ENCODE results near the gene GPRC5D. TPM values are rescaled to one million over a fixed set of nuclear protein-coding genes. Genes with fewer than 3 reads are reported as not detected.

The GPRC5D gene
- total RNA-seq, 4 donors from 2014 or later, result 1.3 TPM; not detected in 3

GRCh38 chr12:12912711-12913110, 39.3 kb downstream of the GPRC5D start:
- peaks cover 0 to 41% (median 4%) of the 10 kb centered on the region in 4 donors for H3K4me1 ChIP-seq
- no peak overlapping the region for H3K27ac ChIP-seq
- no peaks in the 10 kb centered on the region for H3K27me3 ChIP-seq
- no peaks in the 10 kb centered on the region for H3K9me3 ChIP-seq
- peaks cover 0 to 7% (median 0%) of the 10 kb centered on the region in 3 donors for H3K36me3 ChIP-seq
- DNase-seq, result no peak
- no peak overlapping the region for H3K4me3 ChIP-seq
- TF ChIP-seq POLR2A (IDR thresholded peaks at IDR 0.05), result no peak
- no peak for TF ChIP-seq CTCF (IDR thresholded peaks at IDR 0.05)

- Histone ChIP-seq H3K27me3 (no peaks in the 10 kb centered on the region), H3K9me3 (no peaks in the 10 kb centered on the region), H3K36me3 (peaks cover 0 to 7% (median 0%) of the 10 kb centered on the region in 3 donors), H3K4me1 (peaks cover 0 to 37% (median 4%) of the 10 kb centered on the region in 4 donors), H3K27ac (peak overlapping the region in 3 of 4 donors; percentile 30 to 88 (median 87)), H3K4me3 (peak overlapping the region in 1 of 4 donors; percentile 14)
- TF ChIP-seq POLR2A (IDR thresholded peaks at IDR 0.05) (no peak), CTCF (IDR thresholded peaks at IDR 0.05) (no peak)
- DNase-seq, result peak in 1 of 3 donors; percentile 46
Observed at GRCh38 chr12:12909995-12910420, 42.0 kb downstream of the GPRC5D start.

- DNase-seq, result peak in 1 of 3 donors; percentile 36
- Histone ChIP-seq H3K36me3 (peaks cover 0 to 7% (median 0%) of the 10 kb centered on the region in 3 donors), H3K27me3 (no peaks in the 10 kb centered on the region), H3K9me3 (no peaks in the 10 kb centered on the region), H3K4me3 (no peak overlapping the region), H3K27ac (peak overlapping the region in 3 of 4 donors; percentile 30 to 88 (median 87)), H3K4me1 (peaks cover 0 to 38% (median 4%) of the 10 kb centered on the region in 4 donors)
- no peak for TF ChIP-seq CTCF (IDR thresholded peaks at IDR 0.05)
- no peak for TF ChIP-seq POLR2A (IDR thresholded peaks at IDR 0.05)
Observed at GRCh38 chr12:12909228-12909994, 42.6 kb downstream of the GPRC5D start.

- TF ChIP-seq CTCF (IDR thresholded peaks at IDR 0.05) (no peak), POLR2A (IDR thresholded peaks at IDR 0.05) (no peak)
- H3K27ac ChIP-seq, result peak overlapping the region in 1 of 4 donors; percentile 87
- no peaks in the 10 kb centered on the region for H3K27me3 ChIP-seq
- no peak overlapping the region for H3K4me3 ChIP-seq
- H3K9me3 ChIP-seq, result no peaks in the 10 kb centered on the region
- peak in 1 of 3 donors; percentile 36 for DNase-seq
- H3K4me1 ChIP-seq, result peaks cover 0 to 42% (median 4%) of the 10 kb centered on the region in 4 donors
- peaks cover 0 to 7% (median 0%) of the 10 kb centered on the region in 3 donors for H3K36me3 ChIP-seq
Observed at GRCh38 chr12:12908711-12909110, 43.3 kb downstream of the GPRC5D start.

- peaks cover 0 to 47% (median 4%) of the 10 kb centered on the region in 4 donors for H3K4me1 ChIP-seq
- no peak overlapping the region for H3K4me3 ChIP-seq
- no peak overlapping the region for H3K27ac ChIP-seq
- no peaks in the 10 kb centered on the region for H3K9me3 ChIP-seq
- no peak for TF ChIP-seq CTCF (IDR thresholded peaks at IDR 0.05)
- no peak for TF ChIP-seq POLR2A (IDR thresholded peaks at IDR 0.05)
- DNase-seq, result peak in 1 of 3 donors; percentile 38
- H3K36me3 ChIP-seq, result peaks cover 0 to 7% (median 0%) of the 10 kb centered on the region in 3 donors
- no peaks in the 10 kb centered on the region for H3K27me3 ChIP-seq
Observed at GRCh38 chr12:12908252-12908651, 43.7 kb downstream of the GPRC5D start.

All from Peyer's patch (tissue), 4 donors.